ENCODE data around the gene U2SURP.

DNA sequence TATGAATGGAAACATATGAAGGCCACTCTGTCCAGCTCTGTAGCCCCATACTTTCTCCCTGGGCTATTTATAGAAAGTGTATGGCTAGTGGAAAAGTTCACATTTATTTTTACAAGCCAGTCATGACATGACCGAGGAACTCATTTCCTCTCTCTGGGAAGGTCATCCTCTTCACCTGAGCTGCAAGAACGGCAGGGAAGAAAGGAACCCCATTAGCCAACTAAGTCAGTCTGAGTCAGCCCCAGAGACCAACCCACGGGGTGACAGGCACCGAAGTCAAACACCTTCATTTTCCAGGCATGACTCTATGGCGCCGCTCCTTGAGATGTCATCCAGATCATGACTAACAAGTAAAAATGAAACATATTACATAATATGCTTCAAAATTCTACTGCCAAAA lies 42.7 kb upstream of the U2SURP start:
- TF ChIP-seq, protein P1, sequence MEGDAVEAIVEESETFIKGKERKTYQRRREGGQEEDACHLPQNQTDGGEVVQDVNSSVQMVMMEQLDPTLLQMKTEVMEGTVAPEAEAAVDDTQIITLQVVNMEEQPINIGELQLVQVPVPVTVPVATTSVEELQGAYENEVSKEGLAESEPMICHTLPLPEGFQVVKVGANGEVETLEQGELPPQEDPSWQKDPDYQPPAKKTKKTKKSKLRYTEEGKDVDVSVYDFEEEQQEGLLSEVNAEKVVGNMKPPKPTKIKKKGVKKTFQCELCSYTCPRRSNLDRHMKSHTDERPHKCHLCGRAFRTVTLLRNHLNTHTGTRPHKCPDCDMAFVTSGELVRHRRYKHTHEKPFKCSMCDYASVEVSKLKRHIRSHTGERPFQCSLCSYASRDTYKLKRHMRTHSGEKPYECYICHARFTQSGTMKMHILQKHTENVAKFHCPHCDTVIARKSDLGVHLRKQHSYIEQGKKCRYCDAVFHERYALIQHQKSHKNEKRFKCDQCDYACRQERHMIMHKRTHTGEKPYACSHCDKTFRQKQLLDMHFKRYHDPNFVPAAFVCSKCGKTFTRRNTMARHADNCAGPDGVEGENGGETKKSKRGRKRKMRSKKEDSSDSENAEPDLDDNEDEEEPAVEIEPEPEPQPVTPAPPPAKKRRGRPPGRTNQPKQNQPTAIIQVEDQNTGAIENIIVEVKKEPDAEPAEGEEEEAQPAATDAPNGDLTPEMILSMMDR (IDR thresholded peaks at IDR 0.05; ENCODE audit: insufficient read depth, low read length): no peak
- TF ChIP-seq GABPA (IDR thresholded peaks at IDR 0.05; ENCODE audit: low read depth) (no peak), POLR2AphosphoS5 (IDR thresholded peaks at IDR 0.05; ENCODE audit: low read depth) (no peak), SPI1 (IDR thresholded peaks at IDR 0.05; ENCODE audit: borderline replicate concordance, low read depth) (no peak)
- TF ChIP-seq, protein P2, sequence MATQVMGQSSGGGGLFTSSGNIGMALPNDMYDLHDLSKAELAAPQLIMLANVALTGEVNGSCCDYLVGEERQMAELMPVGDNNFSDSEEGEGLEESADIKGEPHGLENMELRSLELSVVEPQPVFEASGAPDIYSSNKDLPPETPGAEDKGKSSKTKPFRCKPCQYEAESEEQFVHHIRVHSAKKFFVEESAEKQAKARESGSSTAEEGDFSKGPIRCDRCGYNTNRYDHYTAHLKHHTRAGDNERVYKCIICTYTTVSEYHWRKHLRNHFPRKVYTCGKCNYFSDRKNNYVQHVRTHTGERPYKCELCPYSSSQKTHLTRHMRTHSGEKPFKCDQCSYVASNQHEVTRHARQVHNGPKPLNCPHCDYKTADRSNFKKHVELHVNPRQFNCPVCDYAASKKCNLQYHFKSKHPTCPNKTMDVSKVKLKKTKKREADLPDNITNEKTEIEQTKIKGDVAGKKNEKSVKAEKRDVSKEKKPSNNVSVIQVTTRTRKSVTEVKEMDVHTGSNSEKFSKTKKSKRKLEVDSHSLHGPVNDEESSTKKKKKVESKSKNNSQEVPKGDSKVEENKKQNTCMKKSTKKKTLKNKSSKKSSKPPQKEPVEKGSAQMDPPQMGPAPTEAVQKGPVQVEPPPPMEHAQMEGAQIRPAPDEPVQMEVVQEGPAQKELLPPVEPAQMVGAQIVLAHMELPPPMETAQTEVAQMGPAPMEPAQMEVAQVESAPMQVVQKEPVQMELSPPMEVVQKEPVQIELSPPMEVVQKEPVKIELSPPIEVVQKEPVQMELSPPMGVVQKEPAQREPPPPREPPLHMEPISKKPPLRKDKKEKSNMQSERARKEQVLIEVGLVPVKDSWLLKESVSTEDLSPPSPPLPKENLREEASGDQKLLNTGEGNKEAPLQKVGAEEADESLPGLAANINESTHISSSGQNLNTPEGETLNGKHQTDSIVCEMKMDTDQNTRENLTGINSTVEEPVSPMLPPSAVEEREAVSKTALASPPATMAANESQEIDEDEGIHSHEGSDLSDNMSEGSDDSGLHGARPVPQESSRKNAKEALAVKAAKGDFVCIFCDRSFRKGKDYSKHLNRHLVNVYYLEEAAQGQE (IDR thresholded peaks at IDR 0.05; ENCODE audit: insufficient replicate concordance, low read depth): no peak
